Uterus (tissue), 4 donors: ENCODE measurements around the gene LDAH. TPM values are rescaled to one million over a fixed set of nuclear protein-coding genes. Genes with fewer than 3 reads are reported as not detected.

Experiments used
- DNase-seq, 2 donors: peaks; one replicate each; pipeline ENCODE4 v3.0.0-alpha.2; 2019 to 2020
- H3K27ac ChIP-seq, 2 donors: fragments of 200-600 bp; sonication (generic); 1 replicate in 1 of 2; 2 replicates in 1 of 2; pipeline ENCODE4 v1.5.1; 2016 to 2018
- H3K27me3 ChIP-seq, 2 donors: fragments of 200-600 bp; sonication (generic); one replicate each; pipeline ENCODE4 v1.5.1; 2018 to 2019; ENCODE audit warnings: control low read depth in 1 of 2
- H3K36me3 ChIP-seq, 2 donors: fragments of 200-600 bp; sonication (generic); one replicate each; pipeline ENCODE4 v1.5.1; 2019; ENCODE audit warnings: control low read depth in 1 of 2
- H3K4me1 ChIP-seq, 2 donors: fragments of 200-600 bp; sonication (generic); one replicate each; pipeline ENCODE4 v1.5.1; 2018 to 2019; ENCODE audit warnings: control low read depth in 1 of 2
- H3K4me3 ChIP-seq, 2 donors: fragments of 200-600 bp; sonication (generic); 1 replicate in 1 of 2; 2 replicates in 1 of 2; pipeline ENCODE4 v1.5.1; 2018 to 2019; ENCODE audit warnings: mild to moderate bottlenecking in 1 of 2
- H3K9me3 ChIP-seq, 2 donors: fragments of 200-600 bp; sonication (generic); one replicate each; pipeline ENCODE4 v1.5.1; 2019; ENCODE audit warnings: control low read depth in 1 of 2
- POLR2A ChIP-seq, 2 donors: fragments of 450-650 bp; IDR thresholded peaks; one replicate each; pipeline ENCODE4 v1.6.1; 2016; ENCODE audit warnings: antibody characterized with exemption in 2 of 2, mild to moderate bottlenecking in 1 of 2, moderate library complexity in 1 of 2
- intact Hi-C: fragments of 100-400 bp; cut with DNase I; formaldehyde crosslinking; loops from one replicate; pipeline ENCODE4 v1.15.1; 2023; ENCODE audit warnings: low total_unique reads
- total RNA-seq, 4 donors: library from RNA; depleted of rRNA in 3 of 4; stranded (reverse); fragments of >200 nt in 3 of 4; gene quantifications; one replicate each; pipeline versions ENCODE4 v1.1.0 to v1.2.4, GENCODE V29; 2014 to 2023
- TF ChIP-seq, protein P1 (sequence below), 4 experiments: fragments of 200-600 bp in 2 of 4; fragments of 450-650 bp in 2 of 4; sonication (generic) in 2 of 4; IDR thresholded peaks; one replicate each; pipeline ENCODE4 v1.5.1; 2016 to 2019; ENCODE audit warnings: antibody characterized with exemption in 4 of 4, mild to moderate bottlenecking in 2 of 4, moderate library complexity in 1 of 4
- donor health status: DM: yes; HTN: yes; CAD: no.

The LDAH gene
- total RNA-seq, 4 donors from 2014 or later = 9.7 to 62.4 (median 19.9) TPM

DNA sequence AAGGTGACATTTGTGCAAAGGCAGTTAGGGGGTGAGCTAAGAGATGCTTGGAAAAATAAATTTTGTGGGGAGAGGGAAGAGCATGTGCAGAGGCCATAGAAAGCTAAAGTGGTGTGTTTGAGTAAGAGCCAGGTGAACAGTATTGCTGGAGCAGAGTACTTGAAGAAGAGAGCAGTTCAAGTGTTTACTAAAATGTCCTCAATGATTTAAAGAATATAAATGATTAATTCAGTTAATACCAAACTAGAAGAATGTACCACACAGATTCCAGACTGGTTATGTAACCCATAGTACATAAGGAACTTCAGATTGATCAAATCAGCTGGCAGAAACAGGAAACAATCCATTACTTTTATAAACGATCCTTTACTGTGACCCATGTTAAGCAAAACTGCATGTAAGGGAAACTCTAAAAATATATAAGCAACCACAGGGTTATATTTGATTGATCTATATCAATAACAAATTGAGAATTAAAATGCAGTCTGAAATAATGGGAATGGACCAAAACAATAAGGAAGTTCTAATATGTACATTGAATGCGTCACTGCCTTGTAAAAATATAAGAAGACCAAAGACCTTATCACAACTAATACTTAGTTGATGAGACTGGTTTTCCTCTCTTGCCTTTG, 76.9 kb downstream of the LDAH start:
- intact Hi-C loops = no loop called here
- Histone ChIP-seq H3K27ac (no peak overlapping the region), H3K4me1 (no peaks in the 10 kb centered on the region), H3K4me3 (no peak overlapping the region), H3K9me3 (no peaks in the 10 kb centered on the region), H3K27me3 (no peaks in the 10 kb centered on the region), H3K36me3 (no peaks in the 10 kb centered on the region)
- no peak for DNase-seq
- TF ChIP-seq POLR2A (IDR thresholded peaks at IDR 0.05) = no peak
- TF ChIP-seq, protein P1, sequence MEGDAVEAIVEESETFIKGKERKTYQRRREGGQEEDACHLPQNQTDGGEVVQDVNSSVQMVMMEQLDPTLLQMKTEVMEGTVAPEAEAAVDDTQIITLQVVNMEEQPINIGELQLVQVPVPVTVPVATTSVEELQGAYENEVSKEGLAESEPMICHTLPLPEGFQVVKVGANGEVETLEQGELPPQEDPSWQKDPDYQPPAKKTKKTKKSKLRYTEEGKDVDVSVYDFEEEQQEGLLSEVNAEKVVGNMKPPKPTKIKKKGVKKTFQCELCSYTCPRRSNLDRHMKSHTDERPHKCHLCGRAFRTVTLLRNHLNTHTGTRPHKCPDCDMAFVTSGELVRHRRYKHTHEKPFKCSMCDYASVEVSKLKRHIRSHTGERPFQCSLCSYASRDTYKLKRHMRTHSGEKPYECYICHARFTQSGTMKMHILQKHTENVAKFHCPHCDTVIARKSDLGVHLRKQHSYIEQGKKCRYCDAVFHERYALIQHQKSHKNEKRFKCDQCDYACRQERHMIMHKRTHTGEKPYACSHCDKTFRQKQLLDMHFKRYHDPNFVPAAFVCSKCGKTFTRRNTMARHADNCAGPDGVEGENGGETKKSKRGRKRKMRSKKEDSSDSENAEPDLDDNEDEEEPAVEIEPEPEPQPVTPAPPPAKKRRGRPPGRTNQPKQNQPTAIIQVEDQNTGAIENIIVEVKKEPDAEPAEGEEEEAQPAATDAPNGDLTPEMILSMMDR (IDR thresholded peaks at IDR 0.05) = no peak

DNA sequence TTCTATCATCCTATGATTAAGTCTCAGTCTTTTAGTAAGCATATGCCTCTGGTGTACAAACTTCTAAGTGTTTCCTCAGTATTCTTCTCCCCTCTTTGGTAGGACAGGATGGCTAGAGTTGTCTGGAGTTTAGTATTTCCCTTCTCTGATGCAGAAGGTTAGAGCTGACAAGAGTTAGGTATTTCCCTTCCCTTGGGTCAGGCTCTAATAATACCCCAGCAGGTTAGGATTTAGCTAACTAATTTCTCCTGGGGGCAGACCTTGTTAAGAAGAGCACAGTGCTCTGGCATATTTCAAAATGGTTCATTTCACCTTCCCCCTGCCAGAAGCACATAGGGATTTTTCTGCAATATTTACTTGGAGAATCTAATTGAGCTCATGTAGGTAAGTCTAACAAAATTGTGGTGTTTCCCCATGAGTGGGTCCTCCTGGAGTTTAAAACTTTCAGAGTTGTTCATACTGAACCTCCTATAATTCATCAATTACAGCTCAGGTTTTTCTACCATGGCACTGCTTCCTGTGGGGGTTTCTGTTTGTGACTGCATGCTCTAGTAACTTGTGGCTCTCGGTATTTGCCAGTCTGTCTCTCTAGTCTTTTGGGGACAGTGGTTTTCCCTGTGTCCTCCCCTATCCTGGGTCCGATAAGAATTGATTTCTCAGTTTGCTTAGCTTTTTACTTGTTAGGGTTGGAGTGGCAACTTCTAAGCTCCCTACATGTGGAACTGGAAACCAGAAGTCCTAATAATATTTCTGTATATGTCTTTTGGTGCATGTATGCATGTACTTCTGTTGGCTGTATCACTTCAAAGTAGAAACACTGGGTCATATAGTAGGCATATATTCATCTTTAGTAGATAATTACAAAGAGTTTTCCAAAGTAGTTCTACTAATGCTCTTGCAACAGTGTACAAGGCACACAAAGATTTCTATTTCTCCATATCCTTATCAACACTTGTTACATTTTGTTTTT, 78.2 kb downstream of the LDAH start:
- Histone ChIP-seq H3K36me3 (no peaks in the 10 kb centered on the region), H3K9me3 (no peaks in the 10 kb centered on the region), H3K4me3 (no peak overlapping the region), H3K27ac (no peak overlapping the region), H3K27me3 (no peaks in the 10 kb centered on the region), H3K4me1 (no peaks in the 10 kb centered on the region)
- intact Hi-C loops = no loop called here
- DNase-seq = no peak
- TF ChIP-seq POLR2A (IDR thresholded peaks at IDR 0.05) = no peak
- TF ChIP-seq, protein P1 (IDR thresholded peaks at IDR 0.05) = no peak

DNA sequence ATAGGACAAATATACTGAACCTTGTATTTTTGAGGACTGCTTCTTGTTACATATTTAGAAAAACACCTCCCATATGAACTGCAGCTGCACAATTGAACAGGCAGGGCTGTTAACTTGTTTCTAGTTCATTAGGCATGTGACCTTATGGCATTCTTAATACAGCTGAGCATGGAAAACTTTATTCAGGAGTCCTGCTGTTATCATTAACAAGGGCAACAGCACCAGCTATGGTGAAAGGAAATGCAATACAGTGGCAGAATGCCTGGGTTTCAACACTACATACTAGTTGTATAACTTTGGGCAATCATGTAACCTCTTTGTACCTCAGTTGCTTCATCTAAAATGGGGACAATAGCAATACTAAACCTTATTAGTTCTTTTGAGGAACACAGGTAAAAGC, 84.1 kb downstream of the LDAH start:
- intact Hi-C loops = no loop called here
- H3K27ac ChIP-seq = no peak overlapping the region
- no peaks in the 10 kb centered on the region for H3K27me3 ChIP-seq
- H3K9me3 ChIP-seq = no peaks in the 10 kb centered on the region
- H3K4me3 ChIP-seq = no peak overlapping the region
- TF ChIP-seq, protein P1 (IDR thresholded peaks at IDR 0.05) = no peak
- TF ChIP-seq POLR2A (IDR thresholded peaks at IDR 0.05) = no peak
- no peak for DNase-seq
- H3K4me1 ChIP-seq = no peaks in the 10 kb centered on the region
- no peaks in the 10 kb centered on the region for H3K36me3 ChIP-seq

DNA sequence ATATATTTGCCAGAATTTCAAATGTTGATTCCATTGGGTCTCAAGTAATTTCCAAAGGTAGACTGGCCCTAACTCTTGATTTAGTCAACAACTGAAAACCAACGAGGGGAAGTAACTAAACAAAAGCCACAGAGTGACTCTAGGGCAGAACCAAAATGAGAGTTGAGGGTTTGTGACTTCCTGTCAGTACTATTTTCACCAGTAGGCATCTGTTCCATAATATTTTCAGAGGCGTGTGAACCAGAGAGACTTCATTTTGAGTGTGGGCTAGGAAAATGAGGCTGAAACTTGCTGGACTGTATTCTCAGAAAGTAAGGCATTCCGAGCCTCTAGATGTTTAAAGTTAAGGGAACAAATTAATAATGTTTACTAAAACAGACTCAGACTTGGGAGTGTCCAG, 85.4 kb downstream of the LDAH start:
- Histone ChIP-seq H3K27me3 (no peaks in the 10 kb centered on the region), H3K27ac (no peak overlapping the region), H3K4me1 (no peaks in the 10 kb centered on the region), H3K36me3 (no peaks in the 10 kb centered on the region), H3K9me3 (no peaks in the 10 kb centered on the region), H3K4me3 (no peak overlapping the region)
- DNase-seq = no peak
- TF ChIP-seq, protein P1 (IDR thresholded peaks at IDR 0.05) = no peak
- TF ChIP-seq POLR2A (IDR thresholded peaks at IDR 0.05) = no peak
- intact Hi-C loops = no loop called here
